Neural crest cell (in vitro differentiated cells): ENCODE data around the gene ERMP1. TPM values are rescaled to one million over a fixed set of nuclear protein-coding genes. Genes with fewer than 3 reads are reported as not detected.

Source experiments
- DNase-seq: peaks from one replicate; pipeline ENCODE4 v3.0.0; 2021; ENCODE audit warnings: low read depth, mixed read lengths, low spot score
- H3K27ac Mint-ChIP-seq: one replicate; pipeline ENCODE4 v1.8.0; 2021; ENCODE audit warnings: mild to moderate bottlenecking, mixed read lengths; ENCODE audit not compliant: unreplicated experiment
- H3K27me3 Mint-ChIP-seq: 2 replicates; pipeline ENCODE4 v1.8.0; 2021; ENCODE audit warnings: low read depth, mild to moderate bottlenecking, mixed read lengths
- H3K36me3 Mint-ChIP-seq: 2 replicates; pipeline ENCODE4 v1.8.0; 2021; ENCODE audit warnings: low read depth, mild to moderate bottlenecking, mixed read lengths
- H3K4me1 Mint-ChIP-seq: 2 replicates; pipeline ENCODE4 v1.8.0; 2021; ENCODE audit warnings: mixed read lengths
- H3K4me3 Mint-ChIP-seq: one replicate; pipeline ENCODE4 v1.8.0; 2021; ENCODE audit warnings: mild to moderate bottlenecking, mixed read lengths
- H3K9me3 Mint-ChIP-seq: 2 replicates; pipeline ENCODE4 v1.8.0; 2021; ENCODE audit warnings: mixed read lengths
- total RNA-seq: library from RNA; stranded (reverse); gene quantifications from 2 replicates; pipeline ENCODE4 v1.2.1, GENCODE V29; 2021
- TF ChIP-seq, protein P1 (sequence below): fragments of 200-600 bp; sonication (generic); conservative IDR thresholded peaks from 2 replicates; pipeline ENCODE4 v1.5.0; 2021; ENCODE audit warnings: antibody characterized with exemption, mild to moderate bottlenecking

Gene ERMP1
- total RNA-seq, 1 donor from 2014 or later, result 5.9 TPM

DNA sequence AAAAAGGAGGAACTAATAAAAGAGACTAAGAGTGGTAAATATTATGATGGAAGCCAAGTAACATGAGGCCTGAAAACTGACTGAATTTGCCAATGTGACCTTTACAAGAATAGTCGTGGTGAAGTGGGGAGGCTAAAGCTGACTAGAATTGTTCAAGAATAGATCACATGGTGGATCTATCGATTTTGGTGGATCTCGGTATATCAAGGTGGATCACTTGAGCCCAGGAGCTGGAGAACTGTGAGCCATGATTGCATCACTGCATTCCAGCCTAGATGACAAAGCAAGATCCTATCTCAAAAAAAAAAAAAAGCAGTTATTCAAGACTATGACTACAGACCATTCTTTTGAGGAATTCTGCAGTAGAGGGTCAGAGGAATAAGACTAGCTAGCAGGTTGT is 15.1 kb downstream of the ERMP1 start:
- no peaks in the 10 kb centered on the region for H3K27me3 Mint-ChIP-seq
- no peaks in the 10 kb centered on the region for H3K9me3 Mint-ChIP-seq
- TF ChIP-seq, protein P1, sequence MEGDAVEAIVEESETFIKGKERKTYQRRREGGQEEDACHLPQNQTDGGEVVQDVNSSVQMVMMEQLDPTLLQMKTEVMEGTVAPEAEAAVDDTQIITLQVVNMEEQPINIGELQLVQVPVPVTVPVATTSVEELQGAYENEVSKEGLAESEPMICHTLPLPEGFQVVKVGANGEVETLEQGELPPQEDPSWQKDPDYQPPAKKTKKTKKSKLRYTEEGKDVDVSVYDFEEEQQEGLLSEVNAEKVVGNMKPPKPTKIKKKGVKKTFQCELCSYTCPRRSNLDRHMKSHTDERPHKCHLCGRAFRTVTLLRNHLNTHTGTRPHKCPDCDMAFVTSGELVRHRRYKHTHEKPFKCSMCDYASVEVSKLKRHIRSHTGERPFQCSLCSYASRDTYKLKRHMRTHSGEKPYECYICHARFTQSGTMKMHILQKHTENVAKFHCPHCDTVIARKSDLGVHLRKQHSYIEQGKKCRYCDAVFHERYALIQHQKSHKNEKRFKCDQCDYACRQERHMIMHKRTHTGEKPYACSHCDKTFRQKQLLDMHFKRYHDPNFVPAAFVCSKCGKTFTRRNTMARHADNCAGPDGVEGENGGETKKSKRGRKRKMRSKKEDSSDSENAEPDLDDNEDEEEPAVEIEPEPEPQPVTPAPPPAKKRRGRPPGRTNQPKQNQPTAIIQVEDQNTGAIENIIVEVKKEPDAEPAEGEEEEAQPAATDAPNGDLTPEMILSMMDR, result no peak
- H3K27ac Mint-ChIP-seq, result no peak overlapping the region
- H3K4me3 Mint-ChIP-seq, result no peak overlapping the region
- H3K4me1 Mint-ChIP-seq, result no peaks in the 10 kb centered on the region
- H3K36me3 Mint-ChIP-seq, result no peaks in the 10 kb centered on the region
- no peak for DNase-seq

DNA sequence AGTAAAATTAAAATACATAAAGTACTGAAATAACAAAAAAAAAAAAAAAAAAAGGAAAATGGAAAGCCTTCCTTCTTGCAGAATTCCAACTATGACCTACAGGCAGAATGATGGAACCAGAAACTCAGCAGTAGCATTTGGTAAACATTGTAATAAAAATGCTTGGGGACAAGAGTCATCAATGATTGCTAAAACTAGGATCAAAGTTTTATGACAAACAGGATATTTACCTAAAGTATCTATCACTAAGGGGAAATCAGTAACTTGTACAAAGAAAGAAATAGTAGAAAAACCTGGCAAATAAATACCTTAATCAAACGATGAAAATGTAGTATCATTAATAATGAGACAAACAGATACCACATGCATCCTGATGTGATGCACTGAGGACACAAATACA is 17.5 kb downstream of the ERMP1 start:
- Mint-ChIP-seq H3K36me3 (no peaks in the 10 kb centered on the region), H3K4me1 (no peaks in the 10 kb centered on the region), H3K4me3 (no peak overlapping the region), H3K27me3 (no peaks in the 10 kb centered on the region), H3K27ac (no peak overlapping the region), H3K9me3 (no peaks in the 10 kb centered on the region)
- no peak for DNase-seq
- TF ChIP-seq, protein P1, result no peak

DNA sequence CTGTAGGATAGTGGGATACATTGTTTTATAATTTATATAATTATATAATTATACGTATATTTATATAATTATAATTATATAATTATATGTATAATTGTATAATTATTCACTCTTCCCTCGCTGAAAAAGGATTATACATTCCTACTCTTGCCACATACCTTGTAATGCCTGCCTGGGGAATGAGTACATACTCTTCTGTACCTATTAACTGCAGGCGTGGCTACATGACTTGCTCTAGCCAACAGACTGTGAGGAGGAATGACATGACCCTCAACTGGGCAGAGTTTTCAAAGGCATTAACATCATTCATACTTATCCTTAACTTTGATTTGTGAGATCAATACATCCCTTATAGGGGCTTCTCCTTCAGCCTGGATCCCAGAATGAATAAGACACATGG is 19.1 kb downstream of the ERMP1 start:
- Mint-ChIP-seq H3K27me3 (no peaks in the 10 kb centered on the region), H3K9me3 (no peaks in the 10 kb centered on the region), H3K4me3 (no peak overlapping the region), H3K36me3 (no peaks in the 10 kb centered on the region), H3K4me1 (no peaks in the 10 kb centered on the region), H3K27ac (no peak overlapping the region)
- no peak for DNase-seq
- TF ChIP-seq, protein P1, result no peak

DNA sequence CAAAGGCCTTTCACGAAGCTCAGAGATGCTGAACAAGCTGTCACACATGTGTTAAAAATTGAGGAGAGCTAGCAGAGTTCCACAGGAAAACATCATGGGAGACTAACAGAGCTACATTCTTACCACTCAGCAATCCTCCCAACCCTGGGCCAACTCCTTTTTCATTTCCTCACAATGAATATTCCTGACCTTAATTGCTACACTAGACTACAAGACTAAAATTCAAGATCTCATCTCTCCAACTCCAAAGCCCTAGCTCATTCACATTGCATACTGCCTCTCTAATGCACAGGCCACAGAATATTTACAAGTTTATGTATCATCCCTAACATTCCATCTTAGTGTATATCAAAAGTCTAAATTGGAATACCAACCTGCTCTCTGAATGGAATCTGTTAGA is 21.2 kb downstream of the ERMP1 start:
- no peak for DNase-seq
- Mint-ChIP-seq H3K36me3 (no peaks in the 10 kb centered on the region), H3K4me3 (no peak overlapping the region), H3K4me1 (no peaks in the 10 kb centered on the region), H3K27ac (no peak overlapping the region), H3K27me3 (no peaks in the 10 kb centered on the region), H3K9me3 (no peaks in the 10 kb centered on the region)
- TF ChIP-seq, protein P1, result no peak

DNA sequence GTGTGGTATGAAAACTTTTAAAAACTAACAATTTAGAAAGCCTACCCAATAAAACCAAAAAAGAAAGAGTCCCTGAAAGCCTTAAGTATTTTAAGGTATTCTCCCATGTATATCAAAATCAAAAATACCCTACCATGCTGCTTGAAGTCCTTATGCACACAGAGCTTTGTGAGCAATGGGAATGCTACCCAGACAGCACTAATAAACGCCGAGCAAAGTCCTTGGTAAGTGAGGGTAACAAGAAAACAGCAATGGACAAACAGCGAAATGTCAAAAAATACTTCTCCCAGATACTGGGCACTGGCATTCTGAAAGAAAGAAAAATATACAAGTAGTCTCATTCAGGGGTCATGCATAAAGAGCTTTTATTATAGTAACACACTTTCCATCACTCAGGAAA is 27.4 kb downstream of the ERMP1 start:
- H3K4me1 Mint-ChIP-seq, result no peaks in the 10 kb centered on the region
- H3K27ac Mint-ChIP-seq, result no peak overlapping the region
- no peaks in the 10 kb centered on the region for H3K27me3 Mint-ChIP-seq
- no peaks in the 10 kb centered on the region for H3K9me3 Mint-ChIP-seq
- no peak for DNase-seq
- H3K36me3 Mint-ChIP-seq, result no peaks in the 10 kb centered on the region
- H3K4me3 Mint-ChIP-seq, result no peak overlapping the region
- TF ChIP-seq, protein P1, result no peak

DNA sequence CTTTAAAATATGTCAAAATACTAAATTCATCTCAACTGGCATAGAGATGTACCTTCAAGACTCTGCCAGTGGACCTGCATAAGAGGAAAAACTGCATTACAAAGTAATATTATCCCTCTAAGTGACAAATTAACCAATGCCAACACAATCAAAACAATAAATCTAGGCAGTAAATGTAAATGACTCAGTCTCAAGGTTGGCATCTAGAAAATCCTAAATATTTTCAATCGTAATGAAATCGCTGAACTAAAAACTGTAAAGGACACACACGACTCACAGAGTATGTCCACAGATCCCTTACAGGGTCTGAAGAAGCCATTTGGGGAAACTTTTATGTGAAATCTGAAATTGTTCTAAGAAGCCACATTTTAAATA is 31.2 kb downstream of the ERMP1 start:
- no peak for DNase-seq
- no peaks in the 10 kb centered on the region for H3K36me3 Mint-ChIP-seq

More for the DNA sequence above, 31.2 kb downstream of the ERMP1 start:
- no peaks in the 10 kb centered on the region for H3K27me3 Mint-ChIP-seq
- TF ChIP-seq, protein P1, result no peak
- no peak overlapping the region for H3K4me3 Mint-ChIP-seq
- no peak overlapping the region for H3K27ac Mint-ChIP-seq
- H3K9me3 Mint-ChIP-seq, result no peaks in the 10 kb centered on the region
- H3K4me1 Mint-ChIP-seq, result no peaks in the 10 kb centered on the region
